Activated T-cell treated with anti-CD3 and anti-CD28 coated beads for 1 hour (primary cell): ENCODE data around the gene MRPS22.
"Not testable (repeated sequence)": the region's sequence is repeated elsewhere in the genome, so short reads cannot be mapped to it uniquely, and the experiment has no call there.

Experiments
- DNase-seq: peaks from one replicate; pipeline ENCODE4 v3.0.0-alpha.2; 2020; ENCODE audit warnings: low read depth

MRPS22 gene

GRCh38 chr3:139339219-139339906 lies 4.5 kb upstream of the MRPS22 start:
- no peak for DNase-seq

- DNase-seq = no peak
These were observed 3.0 kb upstream of the MRPS22 start for GRCh38 chr3:139340784-139341183.

- no peak for DNase-seq
These were observed 1.8 kb upstream of the MRPS22 start for GRCh38 chr3:139342054-139342453.

DNA sequence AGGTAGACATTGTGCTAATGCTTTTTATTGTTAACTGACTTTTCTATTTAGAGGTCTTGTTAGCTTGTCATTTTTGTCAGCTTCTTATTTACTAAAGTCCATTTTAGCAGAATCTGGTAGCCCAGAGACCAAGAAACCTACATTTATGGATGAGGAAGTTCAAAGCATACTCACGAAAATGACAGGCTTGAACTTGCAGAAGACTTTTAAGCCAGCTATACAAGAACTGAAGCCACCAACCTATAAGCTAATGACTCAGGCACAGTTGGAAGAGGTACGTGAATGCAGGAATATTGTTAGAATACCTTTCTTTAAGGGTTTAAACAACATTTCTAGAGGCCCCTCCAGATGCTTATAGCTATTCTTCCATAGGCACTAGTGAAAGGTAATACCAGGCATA lies 3.0 kb downstream of the MRPS22 start:
- no peak for DNase-seq

DNA sequence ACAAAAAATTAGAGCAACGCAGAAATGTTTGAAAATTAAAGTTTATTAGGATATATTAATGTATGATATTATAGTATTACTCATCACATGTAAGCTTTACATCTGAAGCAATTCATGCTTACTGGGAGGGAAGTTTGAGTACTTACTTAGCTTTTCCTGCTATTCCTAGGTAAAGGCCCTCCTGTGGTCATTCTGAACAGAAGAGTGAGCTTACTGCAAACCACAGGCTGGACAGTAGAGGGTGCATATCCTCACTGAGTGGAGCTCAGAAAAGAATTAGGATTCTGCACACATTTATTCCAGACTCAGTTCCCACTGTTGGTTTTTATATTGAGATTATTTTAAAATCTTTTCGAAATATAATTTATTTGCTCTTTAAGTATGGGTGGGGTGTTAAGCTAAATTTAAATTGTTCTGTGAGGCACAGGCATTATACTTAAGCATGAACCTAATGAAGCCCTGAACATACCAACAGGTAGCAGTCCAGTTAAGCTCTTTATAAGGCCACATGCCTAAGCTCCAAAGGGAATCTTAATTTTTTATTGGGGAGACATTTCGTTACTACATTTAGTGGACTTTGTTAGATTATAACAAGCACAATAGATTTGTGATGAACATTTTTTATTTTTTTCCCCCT lies 10.2 kb downstream of the MRPS22 start:
- DNase-seq = no peak

DNA sequence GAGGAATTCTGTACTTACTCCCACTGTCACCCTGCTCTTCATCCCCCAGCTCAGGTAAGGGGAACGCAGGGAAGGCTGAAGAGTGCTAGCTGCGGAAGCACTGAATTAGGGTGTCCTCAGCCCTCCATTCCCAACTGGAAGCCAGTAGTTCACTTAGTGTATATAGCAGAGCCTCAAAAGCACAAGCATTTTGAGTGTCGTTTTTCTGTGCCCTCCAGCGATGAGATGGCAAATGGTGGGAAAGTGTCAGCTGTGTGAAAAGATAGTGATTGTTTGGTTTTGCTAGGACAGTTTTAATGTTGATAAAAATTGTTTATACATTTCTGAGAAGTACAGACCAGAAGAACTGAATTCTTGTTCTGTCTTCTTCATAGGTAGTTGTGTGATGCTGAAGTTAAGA lies 10.8 kb downstream of the MRPS22 start:
- no peak for DNase-seq

DNA sequence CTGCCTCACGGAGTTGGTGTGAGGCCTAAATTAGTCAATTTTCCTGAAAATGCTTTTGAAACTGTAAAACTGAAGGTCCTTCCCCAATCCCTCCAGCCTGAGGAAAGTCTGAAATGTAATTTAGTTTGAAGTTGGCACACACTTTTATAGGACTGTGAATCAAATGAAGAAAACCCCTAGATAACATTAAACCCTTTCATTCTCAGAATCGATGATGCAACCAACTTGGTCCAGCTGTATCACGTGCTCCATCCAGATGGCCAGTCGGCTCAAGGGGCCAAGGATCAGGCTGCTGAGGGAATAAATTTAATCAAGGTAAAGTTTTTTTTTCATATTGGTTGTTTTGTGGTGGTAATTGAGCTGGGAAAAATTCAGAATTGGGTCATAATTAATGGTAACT lies 11.7 kb downstream of the MRPS22 start:
- no peak for DNase-seq

GRCh38 chr3:139355891-139356290 lies 12.1 kb downstream of the MRPS22 start:
- no peak for DNase-seq

GRCh38 chr3:139357899-139358298 lies 14.1 kb downstream of the MRPS22 start:
- no peak for DNase-seq

DNA sequence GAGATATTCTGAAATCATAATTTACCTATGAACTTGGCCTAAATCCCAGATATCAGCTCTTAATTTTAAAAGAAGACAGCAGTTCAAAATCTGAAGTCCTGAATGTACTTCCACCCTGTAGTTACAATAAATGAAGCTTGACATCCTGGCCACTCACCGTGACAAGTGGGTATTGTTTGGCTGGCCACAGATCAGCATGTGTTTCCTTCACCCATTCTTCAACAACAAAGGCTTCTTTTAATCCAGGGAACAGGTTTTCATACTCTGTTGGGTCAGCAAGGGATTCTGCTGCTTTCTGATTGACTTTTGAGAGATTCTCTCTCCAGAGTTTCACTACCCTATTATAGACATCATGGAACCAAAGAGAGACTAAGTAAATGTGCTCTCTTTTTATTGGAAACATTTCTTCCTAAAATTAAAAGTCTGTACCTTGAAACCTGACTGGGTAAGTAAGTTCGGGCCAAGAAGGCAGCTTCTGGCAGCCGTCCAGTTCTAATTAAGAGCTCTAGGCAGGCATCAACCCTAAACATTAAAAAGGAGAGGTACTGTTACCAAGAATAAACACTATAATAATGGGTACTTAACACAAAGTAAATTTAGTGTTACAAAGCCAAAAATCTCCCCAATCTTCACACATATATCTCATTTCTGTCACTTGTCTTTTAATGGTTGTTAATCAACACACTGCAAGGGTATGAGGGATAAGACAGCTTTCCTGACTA lies 15.2 kb downstream of the MRPS22 start:
- DNase-seq = no peak

- no peak for DNase-seq
These were observed 17.5 kb downstream of the MRPS22 start for GRCh38 chr3:139361276-139361675.

DNA sequence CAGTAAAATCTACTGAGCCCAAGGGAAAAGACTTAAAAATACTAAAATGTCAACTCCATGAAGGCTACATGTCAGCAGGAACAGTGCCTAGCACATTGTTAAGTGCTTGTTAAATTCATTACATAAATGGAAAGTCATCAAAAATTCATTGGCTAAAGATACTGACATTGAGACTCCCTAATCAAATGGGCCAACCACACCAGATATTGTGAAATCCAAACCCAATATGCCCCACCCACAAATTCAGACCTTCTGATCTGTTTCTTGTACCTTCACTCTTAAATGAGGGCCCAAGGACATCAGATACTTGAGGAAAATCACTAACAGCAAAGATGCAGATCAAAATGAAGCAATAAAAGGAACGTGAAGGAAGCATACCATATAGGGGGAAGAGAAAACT lies 20.7 kb downstream of the MRPS22 start:
- DNase-seq = no peak

GRCh38 chr3:139374099-139374498 lies 30.3 kb downstream of the MRPS22 start:
- DNase-seq = no peak

- DNase-seq = no peak
These were observed 33.6 kb downstream of the MRPS22 start for GRCh38 chr3:139377378-139377777.

- DNase-seq = no peak
These were observed 34.9 kb downstream of the MRPS22 start for GRCh38 chr3:139378587-139379241.

- no peak for DNase-seq
These were observed 36.8 kb downstream of the MRPS22 start for GRCh38 chr3:139380575-139380974.

- DNase-seq = not testable (repeated sequence)
These were observed 38.5 kb downstream of the MRPS22 start for GRCh38 chr3:139382291-139382690.

- DNase-seq = no peak
These were observed 44.3 kb downstream of the MRPS22 start for GRCh38 chr3:139388077-139388476.

DNA sequence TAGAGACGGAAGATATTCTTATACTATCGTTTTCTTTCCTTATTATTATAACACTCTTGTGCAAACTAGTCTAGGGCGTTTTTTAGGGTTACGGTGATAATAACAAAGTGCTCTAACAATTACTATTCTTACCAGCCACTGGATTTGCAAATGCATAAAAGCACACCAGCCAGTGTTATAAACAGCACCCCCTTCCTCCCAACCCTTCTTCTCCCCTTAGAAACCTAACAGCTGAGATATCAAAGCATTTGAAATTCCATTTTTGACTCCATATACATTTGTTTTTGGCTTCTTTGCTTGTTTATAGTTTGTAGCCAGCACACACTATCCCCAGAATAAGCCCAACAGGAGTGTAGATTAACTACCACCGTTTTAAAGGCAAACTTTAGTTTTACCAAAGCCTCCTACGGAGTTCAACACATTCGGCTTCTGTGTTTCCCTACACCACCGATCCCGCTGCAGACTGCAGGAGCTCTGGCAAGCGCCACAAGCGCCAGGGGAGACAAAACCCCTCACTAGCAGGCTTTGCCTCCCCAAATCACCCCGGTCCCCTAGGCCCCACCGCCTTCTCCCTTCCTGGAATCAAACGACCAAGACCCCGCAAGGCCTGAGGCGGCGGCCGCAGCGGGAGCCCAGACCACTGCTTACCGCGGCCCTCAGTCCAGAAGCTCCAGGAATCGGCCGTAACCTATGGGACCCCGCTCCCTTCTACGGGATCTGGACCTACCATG lies 45.2 kb downstream of the MRPS22 start:
- DNase-seq = no peak

GRCh38 chr3:139389552-139390368 lies 45.9 kb downstream of the MRPS22 start, which contains the start of gene COPB2:
Gene COPB2, minus strand, starts transcription at chr3:139389647. Its CDS starts 97 bp downstream, at chr3:139389550.
- DNase-seq = peak; percentile 96

- DNase-seq = no peak
These were observed 50.3 kb downstream of the MRPS22 start for GRCh38 chr3:139394116-139394515.
